GM19023 (cell line): Measurements from ENCODE around the gene FBXO9.
"Not testable (repeated sequence)": the region's sequence is repeated elsewhere in the genome, so short reads cannot be mapped to it uniquely, and the experiment has no call there.

Source experiments
- ATAC-seq: cut with Tn5 transposase; IDR thresholded peaks from one replicate; pipeline ENCODE4 v1.9.1; 2021; ENCODE audit warnings: mild to moderate bottlenecking, moderate library complexity; ENCODE audit not compliant: unreplicated experiment

The FBXO9 gene

GRCh38 chr6:53045891-53046673 is 19.1 kb upstream of the FBXO9 start:
- ATAC-seq: no peak

- ATAC-seq: peak; percentile 85
Observed at GRCh38 chr6:53048431-53049195, 16.6 kb upstream of the FBXO9 start.

- no peak for ATAC-seq
Observed at GRCh38 chr6:53049415-53049814, 15.8 kb upstream of the FBXO9 start.

- ATAC-seq: not testable (repeated sequence)
Observed at GRCh38 chr6:53052152-53052551, 13.1 kb upstream of the FBXO9 start.

- ATAC-seq: no peak
Observed at GRCh38 chr6:53054532-53054931, 10.7 kb upstream of the FBXO9 start.

- no peak for ATAC-seq
Observed at GRCh38 chr6:53055873-53056272, 9.3 kb upstream of the FBXO9 start.

- ATAC-seq: no peak
Observed at GRCh38 chr6:53056273-53056672, 8.9 kb upstream of the FBXO9 start.

GRCh38 chr6:53058388-53059195 is 6.6 kb upstream of the FBXO9 start:
- no peak for ATAC-seq

GRCh38 chr6:53059648-53060589 is 5.3 kb upstream of the FBXO9 start:
- ATAC-seq: no peak

GRCh38 chr6:53062169-53062539 is 3.0 kb upstream of the FBXO9 start:
- ATAC-seq: no peak

GRCh38 chr6:53064255-53064654 is 949 bp upstream of the FBXO9 start:
- ATAC-seq: not testable (repeated sequence)

- ATAC-seq: peak; percentile 72
Observed at GRCh38 chr6:53064726-53065265, 408 bp upstream of the FBXO9 start.

- no peak for ATAC-seq
Observed at GRCh38 chr6:53066077-53066417, 843 bp downstream of the FBXO9 start.

GRCh38 chr6:53066874-53067706 is 1.9 kb downstream of the FBXO9 start:
- ATAC-seq: no peak

GRCh38 chr6:53067849-53068361 is 2.7 kb downstream of the FBXO9 start:
- ATAC-seq: no peak

GRCh38 chr6:53069427-53069826 is 4.2 kb downstream of the FBXO9 start:
- no peak for ATAC-seq

- ATAC-seq: peak; percentile 71
Observed at GRCh38 chr6:53070806-53071205, 5.6 kb downstream of the FBXO9 start.

GRCh38 chr6:53074347-53074746 is 9.1 kb downstream of the FBXO9 start:
- no peak for ATAC-seq

- ATAC-seq: no peak
Observed at GRCh38 chr6:53080813-53081212, 15.6 kb downstream of the FBXO9 start.
